ENCODE results near the gene CASD1. TPM values are rescaled to one million over a fixed set of nuclear protein-coding genes. Genes with fewer than 3 reads are reported as not detected.
A peak's percentile ranks its signal among the peaks of the same experiment; 100 is the strongest.

CASD1 gene
- total and polyA plus RNA-seq, 4 donors = 9.6 to 73.9 (median 26.3) TPM

GRCh38 chr7:94511718-94512117 lies 2.1 kb downstream of the CASD1 start:
- Histone ChIP-seq H3K36me3 (ENCODE audit: control insufficient read depth in 4 of 4, insufficient read depth in 4 of 4, low read length in 4 of 4) (peaks cover 0 to 4% (median 0%) of the 10 kb centered on the region in 4 donors), H3K27ac (ENCODE audit: low read depth in 1 of 2, low read length in 1 of 2) (no peak overlapping the region), H3K4me3 (no peak overlapping the region), H3K4me1 (ENCODE audit: control insufficient read depth in 5 of 5, insufficient read depth in 5 of 5, low read length in 5 of 5) (peaks cover 3 to 32% (median 14%) of the 10 kb centered on the region in 5 donors), H3K9me3 (ENCODE audit: control insufficient read depth in 4 of 4, insufficient read depth in 3 of 4, low read length in 3 of 4) (no peaks in the 10 kb centered on the region), H3K27me3 (ENCODE audit: control insufficient read depth in 3 of 3, insufficient read depth in 3 of 3, low read length in 2 of 3) (no peaks in the 10 kb centered on the region), H3K9ac (ENCODE audit: insufficient read depth in 1 of 2, low read length in 2 of 2) (no peak overlapping the region)
- DNase-seq (peak in 2 of 3 donors; percentile 22 to 40), ATAC-seq (ENCODE audit: insufficient read depth, low FRiP score) (peak; percentile 32)
- TF ChIP-seq, protein P1, sequence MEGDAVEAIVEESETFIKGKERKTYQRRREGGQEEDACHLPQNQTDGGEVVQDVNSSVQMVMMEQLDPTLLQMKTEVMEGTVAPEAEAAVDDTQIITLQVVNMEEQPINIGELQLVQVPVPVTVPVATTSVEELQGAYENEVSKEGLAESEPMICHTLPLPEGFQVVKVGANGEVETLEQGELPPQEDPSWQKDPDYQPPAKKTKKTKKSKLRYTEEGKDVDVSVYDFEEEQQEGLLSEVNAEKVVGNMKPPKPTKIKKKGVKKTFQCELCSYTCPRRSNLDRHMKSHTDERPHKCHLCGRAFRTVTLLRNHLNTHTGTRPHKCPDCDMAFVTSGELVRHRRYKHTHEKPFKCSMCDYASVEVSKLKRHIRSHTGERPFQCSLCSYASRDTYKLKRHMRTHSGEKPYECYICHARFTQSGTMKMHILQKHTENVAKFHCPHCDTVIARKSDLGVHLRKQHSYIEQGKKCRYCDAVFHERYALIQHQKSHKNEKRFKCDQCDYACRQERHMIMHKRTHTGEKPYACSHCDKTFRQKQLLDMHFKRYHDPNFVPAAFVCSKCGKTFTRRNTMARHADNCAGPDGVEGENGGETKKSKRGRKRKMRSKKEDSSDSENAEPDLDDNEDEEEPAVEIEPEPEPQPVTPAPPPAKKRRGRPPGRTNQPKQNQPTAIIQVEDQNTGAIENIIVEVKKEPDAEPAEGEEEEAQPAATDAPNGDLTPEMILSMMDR (IDR thresholded peaks at IDR 0.05; ENCODE audit: control extremely low read depth, extremely low read depth) = no peak

GRCh38 chr7:94512735-94513564 lies 3.3 kb downstream of the CASD1 start:
- peaks cover 3 to 32% (median 14%) of the 10 kb centered on the region in 5 donors for H3K4me1 ChIP-seq (ENCODE audit: control insufficient read depth in 5 of 5, insufficient read depth in 5 of 5, low read length in 5 of 5)
- ATAC-seq (ENCODE audit: insufficient read depth, low FRiP score) (no peak), DNase-seq (peak in 1 of 3 donors; percentile 4)
- 74 to 95% methylated on average over 10 to 11 of the region's 11 CpGs for WGBS, 2 donors
- TF ChIP-seq, protein P1 (IDR thresholded peaks at IDR 0.05; ENCODE audit: control extremely low read depth, extremely low read depth) = no peak
- H3K9me3 ChIP-seq (ENCODE audit: control insufficient read depth in 4 of 4, insufficient read depth in 3 of 4, low read length in 3 of 4) = no peaks in the 10 kb centered on the region
- peak overlapping the region in 1 of 2 donors; percentile 17 for H3K27ac ChIP-seq (ENCODE audit: low read depth in 1 of 2, low read length in 1 of 2)
- no peak overlapping the region for H3K4me3 ChIP-seq
- no peaks in the 10 kb centered on the region for H3K27me3 ChIP-seq (ENCODE audit: control insufficient read depth in 3 of 3, insufficient read depth in 3 of 3, low read length in 2 of 3)
- peaks cover 0 to 4% (median 2%) of the 10 kb centered on the region in 4 donors for H3K36me3 ChIP-seq (ENCODE audit: control insufficient read depth in 4 of 4, insufficient read depth in 4 of 4, low read length in 4 of 4)
- peak overlapping the region in 1 of 2 donors; percentile 23 for H3K9ac ChIP-seq (ENCODE audit: insufficient read depth in 1 of 2, low read length in 2 of 2)

DNA sequence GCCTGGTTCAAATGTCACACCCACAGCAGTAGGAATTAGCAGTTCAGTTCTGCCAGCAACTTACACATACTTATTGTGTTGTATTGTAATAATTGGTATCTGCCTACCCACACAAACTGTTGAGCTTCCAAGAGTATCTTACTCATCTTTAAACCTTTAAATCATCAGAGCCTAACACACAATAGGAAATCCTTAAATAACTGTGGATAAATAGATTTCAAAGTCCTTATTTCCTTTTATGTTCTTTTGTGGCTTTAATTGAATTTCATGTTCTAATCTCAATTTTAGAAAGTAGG lies 3.9 kb downstream of the CASD1 start:
- Histone ChIP-seq H3K27ac (ENCODE audit: low read depth in 1 of 2, low read length in 1 of 2) (no peak overlapping the region), H3K9ac (ENCODE audit: insufficient read depth in 1 of 2, low read length in 2 of 2) (no peak overlapping the region), H3K27me3 (ENCODE audit: control insufficient read depth in 3 of 3, insufficient read depth in 3 of 3, low read length in 2 of 3) (no peaks in the 10 kb centered on the region), H3K4me3 (no peak overlapping the region), H3K9me3 (ENCODE audit: control insufficient read depth in 4 of 4, insufficient read depth in 3 of 4, low read length in 3 of 4) (no peaks in the 10 kb centered on the region), H3K36me3 (ENCODE audit: control insufficient read depth in 4 of 4, insufficient read depth in 4 of 4, low read length in 4 of 4) (peaks cover 0 to 4% (median 2%) of the 10 kb centered on the region in 4 donors), H3K4me1 (ENCODE audit: control insufficient read depth in 5 of 5, insufficient read depth in 5 of 5, low read length in 5 of 5) (peaks cover 3 to 32% (median 14%) of the 10 kb centered on the region in 5 donors)
- DNase-seq = peak in 1 of 3 donors; percentile 6
- ATAC-seq (ENCODE audit: insufficient read depth, low FRiP score) = no peak
- TF ChIP-seq, protein P1 (IDR thresholded peaks at IDR 0.05; ENCODE audit: control extremely low read depth, extremely low read depth) = no peak
